Epithelial cell of proximal tubule (primary cell): ENCODE measurements around the gene TNFAIP8L2. TPM values are rescaled to one million over a fixed set of nuclear protein-coding genes. Genes with fewer than 3 reads are reported as not detected.

Experiments used
- DNase-seq: peaks from one replicate; pipeline ENCODE4 v3.0.0-alpha.2; 2011; ENCODE audit warnings: low read depth
- H3K4me3 ChIP-seq: 2 replicates; pipeline ENCODE4 v1.5.1; 2011; ENCODE audit warnings: low read depth, mild to moderate bottlenecking, low read length
- total RNA-seq: library from RNA; depleted of rRNA; stranded (reverse); fragments of >200 nt; gene quantifications from 2 replicates; pipeline ENCODE4 v1.2.3, GENCODE V29; 2015
- TF ChIP-seq, protein P1 (sequence below): conservative IDR thresholded peaks from 2 replicates; pipeline ENCODE4 v1.5.1; 2012; ENCODE audit warnings: low read depth, mild to moderate bottlenecking, low read length

Gene TNFAIP8L2
- not detected in 2 replicates for total RNA-seq

DNA sequence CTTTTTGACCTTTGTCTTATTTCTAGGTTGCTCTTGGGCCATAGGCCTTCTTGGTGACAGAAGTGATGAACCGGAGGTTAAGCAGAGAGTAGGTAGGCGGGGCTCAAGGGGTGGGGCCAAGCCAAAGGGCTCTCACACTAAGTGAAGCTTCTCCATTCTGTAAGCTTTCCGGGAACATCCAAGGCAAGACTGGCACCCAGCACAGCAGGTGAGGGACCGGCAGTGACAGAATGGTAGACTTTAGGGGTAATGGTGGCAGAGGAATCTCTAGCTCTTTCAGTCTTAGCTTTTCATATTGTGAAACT, at the start of gene TNFAIP8L2:
TNFAIP8L2 (plus strand) TSS at position 135 of the 305 bp plus-strand sequence. CDS start 2,049 bp downstream, outside the sequence.
- DNase-seq, result no peak

DNA sequence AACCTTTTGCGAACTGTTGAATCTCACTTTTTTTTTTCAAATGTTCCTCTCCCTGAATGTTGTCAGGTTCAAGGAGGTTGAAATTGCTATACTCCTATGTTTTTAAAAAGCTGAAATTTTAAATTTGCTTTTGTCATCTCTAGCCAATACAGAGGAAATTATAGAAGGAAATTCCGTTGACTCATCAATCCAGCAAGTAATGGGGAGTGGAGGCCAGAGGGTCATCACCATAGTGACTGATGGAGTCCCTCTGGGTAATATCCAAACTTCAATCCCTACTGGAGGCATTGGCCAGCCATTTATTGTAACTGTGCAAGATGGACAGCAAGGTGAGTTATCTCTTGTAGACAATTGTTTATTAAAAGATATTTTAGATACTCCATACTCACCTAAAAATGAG, 49.6 kb upstream of the TNFAIP8L2 start:
- no peak overlapping the region for H3K4me3 ChIP-seq
- DNase-seq, result no peak
- TF ChIP-seq, protein P1, sequence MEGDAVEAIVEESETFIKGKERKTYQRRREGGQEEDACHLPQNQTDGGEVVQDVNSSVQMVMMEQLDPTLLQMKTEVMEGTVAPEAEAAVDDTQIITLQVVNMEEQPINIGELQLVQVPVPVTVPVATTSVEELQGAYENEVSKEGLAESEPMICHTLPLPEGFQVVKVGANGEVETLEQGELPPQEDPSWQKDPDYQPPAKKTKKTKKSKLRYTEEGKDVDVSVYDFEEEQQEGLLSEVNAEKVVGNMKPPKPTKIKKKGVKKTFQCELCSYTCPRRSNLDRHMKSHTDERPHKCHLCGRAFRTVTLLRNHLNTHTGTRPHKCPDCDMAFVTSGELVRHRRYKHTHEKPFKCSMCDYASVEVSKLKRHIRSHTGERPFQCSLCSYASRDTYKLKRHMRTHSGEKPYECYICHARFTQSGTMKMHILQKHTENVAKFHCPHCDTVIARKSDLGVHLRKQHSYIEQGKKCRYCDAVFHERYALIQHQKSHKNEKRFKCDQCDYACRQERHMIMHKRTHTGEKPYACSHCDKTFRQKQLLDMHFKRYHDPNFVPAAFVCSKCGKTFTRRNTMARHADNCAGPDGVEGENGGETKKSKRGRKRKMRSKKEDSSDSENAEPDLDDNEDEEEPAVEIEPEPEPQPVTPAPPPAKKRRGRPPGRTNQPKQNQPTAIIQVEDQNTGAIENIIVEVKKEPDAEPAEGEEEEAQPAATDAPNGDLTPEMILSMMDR, result no peak

More for the DNA sequence above, at the start of gene TNFAIP8L2:
- no peak within 1 kb of the TSS for H3K4me3 ChIP-seq
- TF ChIP-seq, protein P1, result no peak

DNA sequence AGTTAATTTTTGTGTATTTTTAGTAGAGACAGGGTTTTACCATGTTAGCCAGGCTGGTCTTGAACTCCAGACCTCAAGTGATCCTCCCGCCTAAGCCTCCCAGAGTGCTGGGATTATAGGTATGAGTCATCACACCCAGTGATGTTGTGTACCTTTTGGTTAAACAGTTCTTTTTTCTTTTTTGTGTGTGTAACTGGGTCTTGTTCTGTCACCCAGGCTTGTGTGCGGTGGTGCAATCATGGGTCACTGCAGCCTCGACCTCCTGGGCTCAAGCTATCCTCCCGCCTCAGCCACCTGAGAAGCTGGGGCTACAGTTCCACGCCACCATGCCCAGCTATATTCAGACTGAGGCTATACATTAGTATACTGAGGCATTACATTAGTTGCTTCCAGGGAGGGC, 48.1 kb upstream of the TNFAIP8L2 start:
- no peak for DNase-seq
- TF ChIP-seq, protein P1, result no peak
- H3K4me3 ChIP-seq, result no peak overlapping the region

DNA sequence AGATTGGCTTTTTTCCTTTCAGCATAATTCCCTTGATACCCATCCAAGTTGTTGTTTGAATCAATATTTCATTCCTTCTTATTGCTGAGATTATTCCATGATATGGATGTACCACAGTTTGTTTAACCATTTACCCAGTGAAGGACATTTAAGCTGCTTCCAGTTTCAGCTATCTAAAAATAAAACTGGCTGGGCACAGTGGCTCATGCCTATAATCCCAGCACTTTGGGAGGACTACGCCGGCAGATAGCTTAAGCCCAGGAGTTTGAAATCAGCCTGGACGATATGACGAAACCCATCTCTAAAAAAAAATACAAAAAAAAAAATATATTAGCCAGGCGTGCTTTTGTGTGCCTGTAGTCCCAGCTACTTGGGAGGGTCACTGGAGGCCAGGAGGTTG, 42.6 kb upstream of the TNFAIP8L2 start:
- DNase-seq, result no peak
- H3K4me3 ChIP-seq, result no peak overlapping the region
- TF ChIP-seq, protein P1, result no peak

DNA sequence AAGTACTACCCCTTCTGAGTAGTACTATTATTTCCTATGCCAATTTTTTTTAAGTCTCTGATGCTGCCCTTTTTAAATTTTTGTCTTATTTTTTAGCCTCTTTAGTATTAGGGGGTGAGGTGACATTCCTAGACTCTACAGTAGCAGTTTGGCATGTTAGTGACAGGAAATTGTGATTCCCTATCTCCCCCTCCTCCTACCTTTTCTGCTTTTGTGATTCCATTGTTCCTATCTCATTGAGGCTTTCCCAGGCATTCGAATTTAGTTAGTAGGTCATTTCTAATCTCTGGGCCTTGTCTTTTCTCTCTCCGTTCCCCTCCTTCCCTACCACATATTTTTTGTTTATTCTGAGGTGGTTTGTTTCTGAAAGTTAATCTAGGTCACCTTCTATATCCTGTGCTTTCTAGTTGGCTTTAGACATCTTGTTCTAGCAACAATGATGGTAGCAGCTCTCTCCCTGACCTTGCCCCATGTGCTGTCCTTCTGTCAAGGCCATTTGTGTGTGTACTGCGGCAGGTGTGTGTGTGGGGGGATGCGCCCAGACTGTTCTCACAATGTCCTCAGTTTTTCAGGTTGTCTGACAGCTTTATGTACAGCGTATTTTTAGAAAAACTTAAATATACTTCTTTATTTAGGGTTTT, 31.6 kb upstream of the TNFAIP8L2 start:
- TF ChIP-seq, protein P1, result no peak
- no peak overlapping the region for H3K4me3 ChIP-seq
- DNase-seq, result no peak

DNA sequence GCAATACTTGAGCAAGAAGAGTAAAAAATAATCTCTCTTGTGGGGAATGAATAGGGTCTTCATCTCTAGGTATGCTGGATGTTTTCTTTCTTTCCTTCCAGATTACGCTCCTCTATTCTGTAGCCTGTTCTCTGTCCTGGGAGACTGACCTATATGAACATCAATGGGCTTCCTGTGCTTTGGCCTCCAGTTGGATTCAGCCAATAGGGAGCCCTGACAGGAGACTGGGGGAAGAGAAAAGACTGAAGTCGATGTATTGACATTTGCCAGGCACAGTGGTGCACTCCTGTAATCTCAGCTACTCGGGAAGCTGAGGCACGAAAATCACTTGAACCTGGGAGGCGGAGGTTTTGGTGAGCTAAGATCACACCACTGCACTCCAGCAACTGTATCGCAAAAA, 27.6 kb upstream of the TNFAIP8L2 start:
- no peak overlapping the region for H3K4me3 ChIP-seq
- no peak for DNase-seq
- TF ChIP-seq, protein P1, result no peak

DNA sequence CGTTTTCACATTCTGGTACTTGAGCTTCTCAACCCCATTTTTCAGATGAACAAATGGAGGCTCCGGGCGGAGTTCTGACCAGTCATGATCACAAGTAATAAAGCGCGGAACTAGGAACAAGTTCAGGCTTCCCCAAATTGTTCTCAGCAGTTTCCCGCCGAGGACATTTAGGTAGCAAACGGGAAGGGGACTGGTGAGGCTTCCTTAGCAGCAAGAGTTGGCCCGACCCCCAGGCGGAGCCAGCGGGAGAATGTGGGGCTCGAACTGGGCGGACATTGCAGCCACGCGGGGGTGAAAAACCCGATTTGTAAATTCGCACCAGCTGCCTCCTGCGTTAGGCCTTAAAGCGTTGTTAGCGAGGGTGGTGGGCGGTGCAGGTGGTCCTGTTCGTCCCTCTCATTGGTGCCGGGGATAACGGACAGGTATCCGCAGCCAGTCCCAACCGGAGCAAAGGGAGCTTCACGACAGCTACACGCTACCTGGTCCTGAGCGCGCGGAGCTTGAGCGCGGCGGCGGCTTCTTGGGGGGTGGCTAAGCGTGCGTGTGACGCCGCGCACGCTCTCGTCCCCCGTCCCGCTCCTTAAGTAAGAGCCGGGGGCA, 25.4 kb upstream of the TNFAIP8L2 start:
- TF ChIP-seq, protein P1, result no peak
- no peak for DNase-seq
- peak overlapping the region; percentile 37 for H3K4me3 ChIP-seq
